Measurements from ENCODE around the gene PPARA.

PPARA gene

GRCh38 chr22:46113910-46114517 lies 36.3 kb upstream of the PPARA start:
- no peak for DNase-seq (ENCODE audit: low read depth in 1 of 2, low spot score in 1 of 2)

GRCh38 chr22:46114518-46115387 lies 35.6 kb upstream of the PPARA start:
- DNase-seq (ENCODE audit: low read depth in 1 of 2, low spot score in 1 of 2), result no peak

DNA sequence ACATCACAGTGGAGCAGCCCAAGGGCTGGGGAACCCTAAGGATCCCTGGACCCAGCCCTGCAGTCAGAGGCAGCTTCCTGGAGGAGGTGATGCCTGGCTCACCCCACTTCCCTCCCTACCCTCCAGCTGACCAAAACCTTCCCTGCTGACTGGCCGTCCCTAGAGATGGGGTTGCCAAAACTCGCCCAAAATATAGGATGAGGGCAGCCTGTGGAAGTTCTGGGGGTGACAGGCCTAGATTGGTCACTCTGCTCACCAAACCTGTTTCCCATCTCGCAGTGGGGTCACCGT lies 35.0 kb upstream of the PPARA start:
- no peak for DNase-seq (ENCODE audit: low read depth in 1 of 2, low spot score in 1 of 2)

DNA sequence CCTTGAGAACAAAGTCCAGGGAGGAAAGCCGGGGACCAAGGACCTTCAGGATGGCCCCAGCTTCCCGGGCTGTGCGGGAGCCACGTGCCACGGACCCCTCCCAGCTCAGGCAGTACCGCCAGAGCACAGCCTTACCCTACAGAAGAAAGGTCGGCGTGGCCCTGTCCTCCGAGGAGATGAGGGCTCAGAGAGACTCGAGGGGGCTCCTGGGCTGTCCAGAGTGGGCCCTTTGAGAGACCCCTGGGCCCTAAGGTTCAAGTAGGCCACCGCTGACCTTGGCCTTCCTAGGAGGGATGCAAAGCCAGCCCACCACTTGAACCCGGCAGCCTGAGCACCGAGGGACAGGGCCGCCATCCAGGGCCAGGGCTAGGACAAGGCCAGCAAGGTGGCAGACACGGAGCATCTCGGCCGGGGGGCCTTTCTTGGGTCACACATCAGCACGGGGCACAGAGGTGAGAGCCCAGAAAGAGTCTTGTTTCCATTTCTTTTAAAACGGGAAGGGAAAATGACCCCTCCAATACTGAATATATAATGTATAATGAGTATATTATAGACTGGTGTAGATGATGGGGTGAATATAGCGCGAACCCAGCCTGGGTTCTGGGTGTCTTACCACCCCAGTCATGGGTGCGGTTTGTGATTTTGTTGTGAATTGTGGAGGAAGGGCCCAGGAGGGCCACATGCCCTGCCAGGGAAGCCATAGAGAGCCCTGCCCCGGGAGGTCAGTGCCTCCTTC lies 34.4 kb upstream of the PPARA start:
- DNase-seq (ENCODE audit: low read depth in 1 of 2, low spot score in 1 of 2), result no peak

- peak; percentile 61 to 75 for DNase-seq (ENCODE audit: low read depth in 1 of 2, low spot score in 1 of 2)
Observed at GRCh38 chr22:46116491-46116958, 33.8 kb upstream of the PPARA start.

GRCh38 chr22:46117206-46118199 lies 32.8 kb upstream of the PPARA start:
- DNase-seq (ENCODE audit: low read depth in 1 of 2, low spot score in 1 of 2), result no peak

- DNase-seq (ENCODE audit: low read depth in 1 of 2, low spot score in 1 of 2), result no peak
Observed at GRCh38 chr22:46119093-46119728, 31.1 kb upstream of the PPARA start.

DNA sequence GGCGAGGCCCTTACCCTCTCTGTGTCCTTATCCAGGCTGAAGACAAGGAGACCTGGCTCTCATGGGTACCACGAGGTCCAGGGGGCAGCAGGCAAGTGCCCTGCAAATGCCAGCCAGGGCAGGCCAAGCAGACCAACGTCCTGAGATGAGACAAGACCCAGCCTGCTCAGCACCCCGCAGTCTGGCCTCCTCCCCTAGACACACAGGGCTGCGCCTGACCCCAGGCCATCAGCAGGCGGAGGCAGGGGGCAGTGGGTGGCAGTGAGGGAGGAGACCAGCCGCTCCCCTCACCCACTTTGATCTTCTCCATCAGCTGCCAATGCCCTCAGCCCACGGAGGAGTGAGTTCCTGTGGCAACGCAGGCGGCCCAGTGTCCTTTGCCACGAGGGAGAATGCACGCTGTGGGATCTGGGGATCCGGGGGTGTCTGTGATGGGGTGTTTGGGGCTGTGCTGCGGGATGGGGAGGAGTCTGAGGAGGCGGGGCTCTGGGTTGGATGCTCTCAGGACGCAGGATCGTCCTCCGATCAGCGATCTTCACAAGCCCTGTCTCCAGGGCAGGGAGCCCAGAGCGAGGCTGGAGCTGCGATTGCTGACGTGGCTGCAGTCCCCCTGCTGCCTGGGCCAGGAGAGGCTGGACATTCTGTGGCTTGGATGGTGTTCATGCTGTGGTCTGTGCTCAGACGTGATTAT lies 30.5 kb upstream of the PPARA start:
- DNase-seq (ENCODE audit: low read depth in 1 of 2, low spot score in 1 of 2), result no peak

- DNase-seq (ENCODE audit: low read depth in 1 of 2, low spot score in 1 of 2), result no peak
Observed at GRCh38 chr22:46120420-46120737, 29.9 kb upstream of the PPARA start.

DNA sequence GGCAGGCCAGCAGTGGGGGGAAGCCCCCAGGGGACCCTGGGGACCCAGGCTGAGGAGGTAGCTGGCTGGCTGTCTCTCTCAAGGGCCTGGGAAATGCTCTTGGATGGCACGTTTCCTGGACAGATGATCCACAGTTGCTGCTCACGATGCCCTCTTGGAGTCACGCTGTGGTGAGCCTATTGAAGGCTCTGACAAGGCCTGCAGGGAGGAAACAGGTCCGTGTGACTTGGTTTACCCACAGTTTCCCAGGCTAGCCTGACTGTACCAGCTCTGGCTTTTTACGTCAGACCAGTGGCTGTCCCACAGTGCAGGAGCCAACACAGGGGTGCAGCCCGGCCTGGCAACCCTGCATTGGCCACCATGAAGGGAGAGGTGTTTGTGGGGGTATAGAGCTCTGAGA lies 29.2 kb upstream of the PPARA start:
- no peak for DNase-seq (ENCODE audit: low read depth in 1 of 2, low spot score in 1 of 2)

- no peak for DNase-seq (ENCODE audit: low read depth in 1 of 2, low spot score in 1 of 2)
Observed at GRCh38 chr22:46121523-46122287, 28.6 kb upstream of the PPARA start.

DNA sequence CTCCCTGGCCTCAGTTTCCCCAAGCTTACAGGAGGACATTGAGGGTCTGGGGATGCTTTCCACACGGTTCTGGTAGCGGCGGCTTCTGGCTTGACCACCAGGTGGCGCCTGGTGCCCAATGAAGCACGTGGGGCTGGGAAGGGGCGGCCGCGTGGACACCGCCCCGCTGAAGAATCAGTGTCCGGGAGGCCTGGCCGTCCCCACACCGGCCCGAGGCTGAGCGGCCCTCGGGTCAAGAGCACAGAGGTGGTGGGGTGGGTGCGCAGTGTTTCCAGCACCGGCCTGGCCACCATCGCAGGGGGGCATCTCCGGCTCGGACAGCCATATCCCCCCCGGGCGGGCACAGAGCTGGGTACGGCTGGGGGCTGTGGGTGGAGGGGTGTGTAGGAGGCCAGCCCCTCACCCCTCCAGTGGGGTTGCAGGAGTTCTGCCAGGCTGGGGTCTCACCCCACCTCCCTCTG lies 27.8 kb upstream of the PPARA start:
- peak; percentile 55 to 66 for DNase-seq (ENCODE audit: low read depth in 1 of 2, low spot score in 1 of 2)

DNA sequence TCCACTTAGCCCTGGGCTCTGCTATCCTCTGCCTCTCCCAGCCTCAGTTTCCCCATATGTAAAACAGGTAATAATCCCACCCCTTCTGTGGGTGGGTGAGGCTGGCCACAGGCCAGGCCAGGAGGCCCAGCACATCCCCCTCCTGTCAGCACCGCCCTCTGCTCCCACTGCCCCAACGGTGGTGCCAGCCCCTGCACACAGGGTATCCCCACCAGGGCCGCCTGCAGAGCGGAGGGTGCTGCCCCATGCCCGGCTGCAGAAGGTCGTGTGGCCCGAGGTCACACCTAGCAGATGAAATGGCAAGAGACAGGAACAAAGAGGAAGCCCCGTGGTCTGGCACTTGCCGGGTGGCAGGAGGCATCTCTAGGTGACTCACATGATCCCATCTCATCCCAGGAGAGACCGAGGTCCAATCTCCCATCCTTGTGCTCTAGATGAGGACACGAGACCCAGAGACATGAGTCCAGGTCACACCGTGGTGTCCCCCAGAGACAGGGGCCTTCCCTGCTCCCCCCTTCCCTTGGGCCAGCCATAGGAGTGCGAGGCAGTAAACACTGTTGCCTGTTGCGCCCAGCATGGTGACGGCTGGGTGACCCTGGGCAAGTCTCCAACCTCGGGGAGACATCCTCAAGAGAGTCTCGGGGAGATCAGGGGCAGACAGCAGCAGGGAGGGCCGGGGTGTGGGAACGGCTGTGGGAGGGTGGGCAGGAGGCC lies 27.2 kb upstream of the PPARA start:
- DNase-seq (ENCODE audit: low read depth in 1 of 2, low spot score in 1 of 2), result no peak

GRCh38 chr22:46123694-46124382 lies 26.5 kb upstream of the PPARA start:
- DNase-seq (ENCODE audit: low read depth in 1 of 2, low spot score in 1 of 2), result no peak

DNA sequence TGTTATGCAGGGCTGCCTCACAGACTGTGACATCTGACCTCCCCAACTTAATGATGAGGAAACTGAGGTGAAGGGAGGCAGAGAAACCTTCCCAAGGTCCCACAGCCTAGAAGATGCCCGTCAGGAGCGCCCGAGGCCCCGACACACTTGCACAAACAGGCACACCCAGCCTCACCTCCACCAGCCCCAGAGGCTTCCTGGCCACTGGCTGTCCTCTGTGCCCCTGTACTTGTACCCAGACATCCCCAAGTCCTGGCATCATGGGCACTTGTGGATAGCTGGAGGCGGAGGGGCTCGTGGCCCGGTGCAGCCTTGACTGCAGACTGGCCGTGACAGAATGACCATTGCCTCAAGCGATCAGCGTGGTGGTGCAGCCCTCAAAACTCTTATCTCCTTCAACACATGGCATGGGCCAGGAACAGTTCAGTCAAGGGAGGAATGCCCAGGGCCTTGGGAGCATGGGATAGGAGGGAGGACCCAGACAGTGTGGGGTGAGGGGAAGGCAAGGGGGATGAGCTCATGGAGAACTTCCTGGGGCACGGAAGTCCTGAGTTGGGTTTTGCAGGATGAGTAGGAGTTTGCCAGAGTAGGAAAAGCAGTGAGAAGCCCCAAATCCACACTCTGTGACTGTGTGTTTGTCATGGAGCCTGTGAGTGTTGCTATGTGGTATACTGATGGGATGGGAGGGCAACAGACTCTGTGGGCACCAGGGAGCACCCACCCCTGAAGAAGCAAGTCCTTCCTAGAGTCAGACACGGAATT lies 25.8 kb upstream of the PPARA start:
- no peak for DNase-seq (ENCODE audit: low read depth in 1 of 2, low spot score in 1 of 2)

DNA sequence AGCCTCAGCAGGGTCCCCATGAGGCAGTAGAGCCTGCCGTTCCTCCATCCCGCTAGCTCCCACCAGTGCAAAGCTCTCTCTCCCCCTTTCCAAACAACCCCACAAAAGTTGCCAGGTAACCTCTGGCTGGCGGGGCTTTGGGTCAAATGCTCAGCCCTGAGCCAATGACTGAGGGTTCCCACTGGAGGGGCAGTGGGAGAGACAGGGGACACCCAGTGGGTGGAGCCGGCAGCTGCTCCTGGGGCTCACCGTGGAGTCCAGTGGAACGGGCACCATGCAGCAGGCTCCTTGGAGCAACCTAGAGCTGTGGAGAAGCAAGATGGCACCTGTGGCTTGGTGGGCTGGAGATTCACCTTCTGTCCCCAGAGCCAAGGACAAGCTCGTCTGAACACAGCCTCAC lies 25.0 kb upstream of the PPARA start:
- DNase-seq (ENCODE audit: low read depth in 1 of 2, low spot score in 1 of 2), result no peak
